HG02885 (cell line): Measurements from ENCODE around the gene ZNF672.

Source experiments
- ATAC-seq: cut with Tn5 transposase; IDR thresholded peaks from one replicate; pipeline ENCODE4 v1.9.1; 2021; ENCODE audit warnings: mild to moderate bottlenecking; ENCODE audit not compliant: unreplicated experiment, poor library complexity

The ZNF672 gene

GRCh38 chr1:248812736-248813425 is 25.1 kb upstream of the ZNF672 start:
- no peak for ATAC-seq

GRCh38 chr1:248813546-248813945 is 24.5 kb upstream of the ZNF672 start:
- no peak for ATAC-seq

- ATAC-seq = no peak
Measured at GRCh38 chr1:248814351-248814750, 23.7 kb upstream of the ZNF672 start.

GRCh38 chr1:248815407-248816034 is 22.5 kb upstream of the ZNF672 start:
- ATAC-seq = no peak

GRCh38 chr1:248816042-248816851 is 21.8 kb upstream of the ZNF672 start:
- ATAC-seq = no peak

GRCh38 chr1:248817065-248817464 is 21.0 kb upstream of the ZNF672 start:
- no peak for ATAC-seq

GRCh38 chr1:248818505-248819374 is 19.3 kb upstream of the ZNF672 start:
- ATAC-seq = peak; percentile 45

GRCh38 chr1:248820041-248820585 is 17.9 kb upstream of the ZNF672 start:
- ATAC-seq = no peak

- ATAC-seq = no peak
Measured at GRCh38 chr1:248821101-248821500, 16.9 kb upstream of the ZNF672 start.

- no peak for ATAC-seq
Measured at GRCh38 chr1:248821641-248822040, 16.4 kb upstream of the ZNF672 start.

- peak; percentile 41 for ATAC-seq
Measured at GRCh38 chr1:248822148-248823032, 15.6 kb upstream of the ZNF672 start.

- no peak for ATAC-seq
Measured at GRCh38 chr1:248823517-248824001, 14.5 kb upstream of the ZNF672 start.

GRCh38 chr1:248824301-248824700 is 13.7 kb upstream of the ZNF672 start:
- ATAC-seq = no peak

GRCh38 chr1:248824701-248825100 is 13.3 kb upstream of the ZNF672 start:
- ATAC-seq = no peak

- ATAC-seq = no peak
Measured at GRCh38 chr1:248825136-248825535, 12.9 kb upstream of the ZNF672 start.

GRCh38 chr1:248825573-248825908 is 12.5 kb upstream of the ZNF672 start:
- peak; percentile 1 for ATAC-seq

GRCh38 chr1:248825909-248826760 is 11.9 kb upstream of the ZNF672 start, which contains the start of gene SH3BP5L:
Gene SH3BP5L, minus strand, starts transcription at chr1:248825915. Its CDS starts 980 bp downstream, at chr1:248824935.
- ATAC-seq = peak; percentile 85

GRCh38 chr1:248828845-248829244 is 9.2 kb upstream of the ZNF672 start:
- no peak for ATAC-seq
